MM.1S (cell line): ENCODE data around the gene MEGF8.
"Not testable (repeated sequence)": the region's sequence is repeated elsewhere in the genome, so short reads cannot be mapped to it uniquely, and the experiment has no call there.

Source experiments
- DNase-seq: peaks from one replicate; pipeline ENCODE4 v3.0.0-alpha.2; 2015
- H2AFZ ChIP-seq: fragments of 300-600 bp; sonication (generic); 2 replicates; pipeline ENCODE4 v1.6.0; 2016; ENCODE audit warnings: antibody characterized with exemption, low read length
- H3F3A ChIP-seq: fragments of 300-600 bp; sonication (generic); 2 replicates; pipeline ENCODE4 v1.6.1; 2016; ENCODE audit warnings: mild to moderate bottlenecking, antibody characterized with exemption, low read length, moderate library complexity, mixed read lengths; ENCODE audit not compliant: insufficient read depth
- H3K27ac ChIP-seq: fragments of 300-600 bp; sonication (generic); 2 replicates; pipeline ENCODE4 v1.5.1; 2016; ENCODE audit warnings: mild to moderate bottlenecking, low read length
- H3K27me3 ChIP-seq: fragments of 300-600 bp; sonication (generic); replicated peaks from 2 replicates; pipeline ENCODE4 v1.6.0; 2016; ENCODE audit warnings: low read length; ENCODE audit not compliant: insufficient read depth
- H3K36me3 ChIP-seq: fragments of 300-600 bp; sonication (generic); replicated peaks from 2 replicates; pipeline ENCODE4 v1.6.1; 2016; ENCODE audit warnings: mild to moderate bottlenecking, low read length, mixed read lengths; ENCODE audit not compliant: insufficient read depth
- H3K4me1 ChIP-seq: fragments of 300-600 bp; sonication (generic); 2 replicates; pipeline ENCODE4 v1.6.1; 2016; ENCODE audit warnings: low read length, mixed read lengths
- H3K4me2 ChIP-seq: fragments of 300-600 bp; sonication (generic); 2 replicates; pipeline ENCODE4 v1.6.0; 2016; ENCODE audit warnings: low read depth, low read length
- H3K4me3 ChIP-seq: fragments of 300-600 bp; sonication (generic); 2 replicates; pipeline ENCODE4 v1.5.1; 2016; ENCODE audit warnings: low read length, mixed read lengths
- H3K79me2 ChIP-seq: fragments of 300-600 bp; sonication (generic); 2 replicates; pipeline ENCODE4 v1.6.1; 2016; ENCODE audit warnings: mixed run types, low read length, mixed read lengths
- H3K9ac ChIP-seq: fragments of 300-600 bp; sonication (generic); 2 replicates; pipeline ENCODE4 v1.6.1; 2016; ENCODE audit warnings: low read length, mixed read lengths
- H3K9me2 ChIP-seq: fragments of 300-600 bp; sonication (generic); replicated peaks from 2 replicates; pipeline ENCODE4 v1.6.1; 2016; ENCODE audit warnings: mild to moderate bottlenecking, low read length, mixed read lengths; ENCODE audit not compliant: insufficient read depth
- H3K9me3 ChIP-seq: fragments of 300-600 bp; sonication (generic); replicated peaks from 2 replicates; pipeline ENCODE4 v1.6.1; 2016; ENCODE audit warnings: mild to moderate bottlenecking, low read length, mixed read lengths; ENCODE audit not compliant: insufficient read depth
- H4K20me1 ChIP-seq: fragments of 300-600 bp; sonication (generic); 2 replicates; pipeline ENCODE4 v1.6.1; 2016; ENCODE audit warnings: mild to moderate bottlenecking, low read length, moderate library complexity, mixed read lengths; ENCODE audit not compliant: insufficient read depth
- EZH2 ChIP-seq: fragments of 300-600 bp; sonication (generic); optimal IDR thresholded peaks from 2 replicates; pipeline ENCODE3; 2017; ENCODE audit warnings: low read depth, mild to moderate bottlenecking, antibody characterized with exemption, low read length, mixed read lengths
- EZH2phosphoT487 ChIP-seq: fragments of 300-600 bp; sonication (generic); IDR thresholded peaks from 2 replicates; pipeline ENCODE4 v1.6.1; 2018; ENCODE audit warnings: antibody characterized with exemption, low read length
- TF ChIP-seq, protein P1 (sequence below): fragments of 300-600 bp; sonication (generic); IDR thresholded peaks from 2 replicates; pipeline ENCODE4 v1.5.1; 2016; ENCODE audit warnings: antibody characterized with exemption, low read length, mixed read lengths

MEGF8 gene

DNA sequence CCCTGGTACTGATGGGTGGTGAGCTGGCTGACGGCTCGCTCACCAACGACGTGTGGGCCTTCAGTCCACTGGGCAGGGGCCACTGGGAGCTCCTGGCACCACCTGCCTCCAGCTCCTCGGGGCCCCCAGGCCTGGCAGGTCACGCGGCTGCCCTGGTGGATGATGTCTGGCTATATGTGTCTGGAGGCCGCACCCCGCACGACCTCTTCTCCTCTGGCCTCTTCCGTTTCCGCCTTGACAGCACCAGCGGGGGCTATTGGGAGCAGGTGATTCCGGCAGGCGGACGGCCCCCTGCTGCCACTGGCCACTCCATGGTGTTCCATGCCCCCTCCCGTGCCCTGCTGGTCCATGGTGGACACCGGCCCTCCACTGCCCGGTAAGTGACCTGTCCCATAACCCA, 10.5 kb downstream of the MEGF8 start:
- H3K4me2 ChIP-seq: no peak overlapping the region
- H3F3A ChIP-seq: no peaks in the 10 kb centered on the region
- no peak overlapping the region for H3K9ac ChIP-seq
- H3K27me3 ChIP-seq: no peaks in the 10 kb centered on the region
- no peaks in the 10 kb centered on the region for H3K36me3 ChIP-seq
- TF ChIP-seq EZH2 (no peak), EZH2phosphoT487 (no peak)
- TF ChIP-seq, protein P1, sequence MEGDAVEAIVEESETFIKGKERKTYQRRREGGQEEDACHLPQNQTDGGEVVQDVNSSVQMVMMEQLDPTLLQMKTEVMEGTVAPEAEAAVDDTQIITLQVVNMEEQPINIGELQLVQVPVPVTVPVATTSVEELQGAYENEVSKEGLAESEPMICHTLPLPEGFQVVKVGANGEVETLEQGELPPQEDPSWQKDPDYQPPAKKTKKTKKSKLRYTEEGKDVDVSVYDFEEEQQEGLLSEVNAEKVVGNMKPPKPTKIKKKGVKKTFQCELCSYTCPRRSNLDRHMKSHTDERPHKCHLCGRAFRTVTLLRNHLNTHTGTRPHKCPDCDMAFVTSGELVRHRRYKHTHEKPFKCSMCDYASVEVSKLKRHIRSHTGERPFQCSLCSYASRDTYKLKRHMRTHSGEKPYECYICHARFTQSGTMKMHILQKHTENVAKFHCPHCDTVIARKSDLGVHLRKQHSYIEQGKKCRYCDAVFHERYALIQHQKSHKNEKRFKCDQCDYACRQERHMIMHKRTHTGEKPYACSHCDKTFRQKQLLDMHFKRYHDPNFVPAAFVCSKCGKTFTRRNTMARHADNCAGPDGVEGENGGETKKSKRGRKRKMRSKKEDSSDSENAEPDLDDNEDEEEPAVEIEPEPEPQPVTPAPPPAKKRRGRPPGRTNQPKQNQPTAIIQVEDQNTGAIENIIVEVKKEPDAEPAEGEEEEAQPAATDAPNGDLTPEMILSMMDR: no peak
- no peaks in the 10 kb centered on the region for H3K9me3 ChIP-seq
- no peaks in the 10 kb centered on the region for H3K4me1 ChIP-seq
- DNase-seq: no peak
- H3K4me3 ChIP-seq: no peak overlapping the region
- no peaks in the 10 kb centered on the region for H4K20me1 ChIP-seq
- H2AFZ ChIP-seq: no peak overlapping the region
- no peaks in the 10 kb centered on the region for H3K79me2 ChIP-seq
- H3K27ac ChIP-seq: no peak overlapping the region
- H3K9me2 ChIP-seq: no peaks in the 10 kb centered on the region

- H4K20me1 ChIP-seq, H3K9ac ChIP-seq, H3K4me2 ChIP-seq, H3K79me2 ChIP-seq, H3K9me3 ChIP-seq, H3K27ac ChIP-seq, DNase-seq, H3K27me3 ChIP-seq, H3K9me2 ChIP-seq, H3K4me1 ChIP-seq, H3K36me3 ChIP-seq, H3F3A ChIP-seq, H3K4me3 ChIP-seq, H2AFZ ChIP-seq: not testable (repeated sequence)
Observed at GRCh38 chr19:42339126-42339860, 13.9 kb downstream of the MEGF8 start.

GRCh38 chr19:42339922-42340321, 14.5 kb downstream of the MEGF8 start:
- H3K4me3 ChIP-seq, H3F3A ChIP-seq, H3K9ac ChIP-seq, H4K20me1 ChIP-seq, H3K27ac ChIP-seq, H3K4me2 ChIP-seq, H3K27me3 ChIP-seq, H2AFZ ChIP-seq, H3K4me1 ChIP-seq, DNase-seq, H3K9me3 ChIP-seq, H3K79me2 ChIP-seq, H3K36me3 ChIP-seq, H3K9me2 ChIP-seq: not testable (repeated sequence)

DNA sequence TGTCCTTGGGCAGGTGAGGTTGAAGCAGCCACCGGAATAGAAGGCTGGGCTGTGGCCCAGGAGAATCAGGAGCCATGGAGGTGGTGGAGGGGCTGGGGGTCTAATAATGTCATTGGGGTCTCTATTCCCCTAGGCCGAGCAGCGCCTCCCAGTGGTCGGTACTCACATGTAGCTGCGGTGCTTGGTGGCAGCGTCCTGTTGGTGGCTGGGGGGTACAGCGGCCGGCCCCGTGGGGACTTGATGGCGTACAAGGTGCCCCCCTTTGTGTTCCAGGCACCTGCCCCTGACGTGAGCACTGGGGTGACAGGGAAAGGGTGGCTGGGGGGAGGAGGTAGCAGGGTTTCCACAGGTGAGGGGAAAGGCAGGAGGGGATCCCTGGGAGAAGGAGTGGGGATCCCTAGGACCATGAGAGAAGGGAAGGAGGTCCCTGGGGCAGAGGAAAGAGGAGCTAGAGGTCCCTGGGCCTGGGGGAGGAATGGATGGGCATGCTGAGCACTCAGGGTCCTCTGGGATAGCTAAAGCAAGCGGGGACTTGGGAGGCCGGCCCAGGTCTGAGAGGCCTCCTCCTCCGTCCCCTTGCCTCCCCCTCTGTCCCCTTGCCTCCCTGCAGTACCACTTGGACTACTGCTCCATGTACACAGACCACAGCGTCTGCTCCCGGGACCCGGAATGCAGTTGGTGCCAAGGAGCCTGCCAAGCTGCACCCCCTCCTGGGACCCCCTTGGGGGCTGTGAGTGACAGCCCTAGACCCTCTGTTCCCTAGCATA, 18.1 kb downstream of the MEGF8 start:
- H2AFZ ChIP-seq: no peak overlapping the region
- H3K27me3 ChIP-seq: no peaks in the 10 kb centered on the region
- no peaks in the 10 kb centered on the region for H4K20me1 ChIP-seq
- H3K9ac ChIP-seq: no peak overlapping the region
- no peaks in the 10 kb centered on the region for H3K9me3 ChIP-seq
- H3K4me2 ChIP-seq: no peak overlapping the region
- no peaks in the 10 kb centered on the region for H3F3A ChIP-seq
- H3K4me3 ChIP-seq: no peak overlapping the region
- no peak overlapping the region for H3K27ac ChIP-seq
- H3K79me2 ChIP-seq: no peaks in the 10 kb centered on the region
- no peak for DNase-seq
- H3K9me2 ChIP-seq: no peaks in the 10 kb centered on the region
- no peaks in the 10 kb centered on the region for H3K4me1 ChIP-seq
- no peaks in the 10 kb centered on the region for H3K36me3 ChIP-seq
- TF ChIP-seq EZH2phosphoT487 (no peak), EZH2 (no peak)
- TF ChIP-seq, protein P1: peak; percentile 19; the same call in 1 of the 2 replicates
